ENCODE results near the gene PKD2L1. TPM values are rescaled to one million over a fixed set of nuclear protein-coding genes. Genes with fewer than 3 reads are reported as not detected.

The PKD2L1 gene
- total and polyA plus RNA-seq, 10 of the 15 experiments (the other 5 are each of a cell fraction or from before 2014, with no cell fraction given), result 0.05 to 0.17 (median 0.08) TPM; not detected in 6

DNA sequence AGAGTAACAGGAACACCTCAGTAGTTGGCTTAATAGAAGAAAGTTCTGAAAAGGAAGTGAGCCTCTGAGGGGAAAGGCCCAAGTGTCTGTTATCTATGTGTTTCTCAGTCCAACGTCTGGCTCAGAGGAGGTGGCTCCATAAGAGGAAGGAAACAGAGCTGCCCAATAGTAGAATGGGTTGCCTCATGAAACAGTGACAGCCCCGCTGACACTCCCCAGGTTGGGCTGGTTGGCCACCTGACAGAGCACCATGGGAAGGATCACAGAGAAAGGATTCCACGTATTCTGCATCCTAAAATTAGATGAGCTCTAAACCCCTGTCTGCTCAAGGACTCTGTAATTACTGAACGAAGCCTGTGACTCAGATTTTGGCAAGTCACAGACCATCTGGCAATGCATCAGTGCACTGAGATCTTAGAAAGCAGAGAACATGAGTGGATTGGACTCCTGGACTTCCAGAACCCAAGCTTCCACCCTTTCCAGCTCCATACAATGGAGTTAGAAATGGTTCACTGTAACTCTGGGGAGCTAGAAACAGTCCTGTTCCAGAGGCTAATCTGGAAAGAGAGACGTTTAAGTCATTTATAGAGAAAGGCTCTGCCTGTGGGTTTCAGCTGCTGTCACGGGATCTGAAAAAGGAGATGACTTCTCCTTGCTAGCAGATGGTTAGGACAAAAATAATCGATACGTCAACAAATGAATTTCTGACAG is 2.9 kb downstream of the PKD2L1 start (continued):
- TF ChIP-seq, protein P1, sequence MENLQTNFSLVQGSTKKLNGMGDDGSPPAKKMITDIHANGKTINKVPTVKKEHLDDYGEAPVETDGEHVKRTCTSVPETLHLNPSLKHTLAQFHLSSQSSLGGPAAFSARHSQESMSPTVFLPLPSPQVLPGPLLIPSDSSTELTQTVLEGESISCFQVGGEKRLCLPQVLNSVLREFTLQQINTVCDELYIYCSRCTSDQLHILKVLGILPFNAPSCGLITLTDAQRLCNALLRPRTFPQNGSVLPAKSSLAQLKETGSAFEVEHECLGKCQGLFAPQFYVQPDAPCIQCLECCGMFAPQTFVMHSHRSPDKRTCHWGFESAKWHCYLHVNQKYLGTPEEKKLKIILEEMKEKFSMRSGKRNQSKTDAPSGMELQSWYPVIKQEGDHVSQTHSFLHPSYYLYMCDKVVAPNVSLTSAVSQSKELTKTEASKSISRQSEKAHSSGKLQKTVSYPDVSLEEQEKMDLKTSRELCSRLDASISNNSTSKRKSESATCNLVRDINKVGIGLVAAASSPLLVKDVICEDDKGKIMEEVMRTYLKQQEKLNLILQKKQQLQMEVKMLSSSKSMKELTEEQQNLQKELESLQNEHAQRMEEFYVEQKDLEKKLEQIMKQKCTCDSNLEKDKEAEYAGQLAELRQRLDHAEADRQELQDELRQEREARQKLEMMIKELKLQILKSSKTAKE (IDR thresholded peaks at IDR 0.05; ENCODE audit: low read depth, poor library complexity, severe bottlenecking), result peak; percentile 78
- peak; percentile 66 for TF ChIP-seq ATF7 (IDR thresholded peaks at IDR 0.05; ENCODE audit: low read depth)
- TF ChIP-seq, protein P2, sequence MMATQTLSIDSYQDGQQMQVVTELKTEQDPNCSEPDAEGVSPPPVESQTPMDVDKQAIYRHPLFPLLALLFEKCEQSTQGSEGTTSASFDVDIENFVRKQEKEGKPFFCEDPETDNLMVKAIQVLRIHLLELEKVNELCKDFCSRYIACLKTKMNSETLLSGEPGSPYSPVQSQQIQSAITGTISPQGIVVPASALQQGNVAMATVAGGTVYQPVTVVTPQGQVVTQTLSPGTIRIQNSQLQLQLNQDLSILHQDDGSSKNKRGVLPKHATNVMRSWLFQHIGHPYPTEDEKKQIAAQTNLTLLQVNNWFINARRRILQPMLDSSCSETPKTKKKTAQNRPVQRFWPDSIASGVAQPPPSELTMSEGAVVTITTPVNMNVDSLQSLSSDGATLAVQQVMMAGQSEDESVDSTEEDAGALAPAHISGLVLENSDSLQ (IDR thresholded peaks at IDR 0.05), result peak; percentile 84
- TF ChIP-seq NBN (IDR thresholded peaks at IDR 0.05), result 0 out of 2 replicates have a peak, but pooled peaks have one; percentile 57
- TF ChIP-seq EED (IDR thresholded peaks at IDR 0.05; ENCODE audit: low read depth), result peak; percentile 24; the same call in 1 of the 2 replicates
- no peak; the same call in none of the 2 replicates for TF ChIP-seq RFX5 (IDR thresholded peaks at IDR 0.05; ENCODE audit: low read depth, low read length)
- TF ChIP-seq PAX5 (IDR thresholded peaks at IDR 0.05; ENCODE audit: borderline replicate concordance, low read depth, low read length), result 0 out of 2 replicates have a peak, but pooled peaks have one; percentile 13
- TF ChIP-seq STAT3 (IDR thresholded peaks at IDR 0.05; ENCODE audit: low read depth, low read length), result no peak

DNA sequence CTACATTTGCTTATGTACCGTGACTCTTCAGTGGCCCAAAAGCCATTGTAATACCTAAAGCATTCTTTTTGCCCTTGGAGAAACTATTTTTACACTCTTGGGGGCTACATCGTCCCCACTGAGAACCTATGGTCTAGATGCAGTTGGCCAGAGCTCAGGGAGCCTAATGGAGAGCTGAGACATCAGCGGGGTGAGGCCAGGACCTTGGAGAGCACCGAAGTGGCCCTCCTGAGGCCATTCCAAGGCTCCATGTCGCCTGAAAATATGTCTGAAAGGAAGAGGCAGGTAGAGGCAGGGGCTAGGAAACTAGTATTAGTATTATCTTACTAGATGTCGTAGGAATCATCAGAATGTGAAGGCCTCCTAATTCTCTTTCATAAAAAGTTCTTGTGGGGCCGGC is 4.9 kb downstream of the PKD2L1 start:
- H3K27me3 ChIP-seq (replicated peaks in 1 of 2; ENCODE audit: control insufficient read depth in 2 of 2, insufficient read depth in 2 of 2, low read length in 1 of 2), result no peaks in the 10 kb centered on the region
- TF ChIP-seq PML (IDR thresholded peaks at IDR 0.05; ENCODE audit: low read length), result no peak
- no peak for TF ChIP-seq CHD2 (IDR thresholded peaks at IDR 0.05; ENCODE audit: borderline replicate concordance, low read depth, low read length)
- TF ChIP-seq CBX5 (IDR thresholded peaks at IDR 0.05; ENCODE audit: low read depth), result no peak
- no peak for TF ChIP-seq SPI1 (IDR thresholded peaks at IDR 0.05; ENCODE audit: borderline replicate concordance, insufficient read depth, low read depth, low read length)
- TF ChIP-seq, protein P3, sequence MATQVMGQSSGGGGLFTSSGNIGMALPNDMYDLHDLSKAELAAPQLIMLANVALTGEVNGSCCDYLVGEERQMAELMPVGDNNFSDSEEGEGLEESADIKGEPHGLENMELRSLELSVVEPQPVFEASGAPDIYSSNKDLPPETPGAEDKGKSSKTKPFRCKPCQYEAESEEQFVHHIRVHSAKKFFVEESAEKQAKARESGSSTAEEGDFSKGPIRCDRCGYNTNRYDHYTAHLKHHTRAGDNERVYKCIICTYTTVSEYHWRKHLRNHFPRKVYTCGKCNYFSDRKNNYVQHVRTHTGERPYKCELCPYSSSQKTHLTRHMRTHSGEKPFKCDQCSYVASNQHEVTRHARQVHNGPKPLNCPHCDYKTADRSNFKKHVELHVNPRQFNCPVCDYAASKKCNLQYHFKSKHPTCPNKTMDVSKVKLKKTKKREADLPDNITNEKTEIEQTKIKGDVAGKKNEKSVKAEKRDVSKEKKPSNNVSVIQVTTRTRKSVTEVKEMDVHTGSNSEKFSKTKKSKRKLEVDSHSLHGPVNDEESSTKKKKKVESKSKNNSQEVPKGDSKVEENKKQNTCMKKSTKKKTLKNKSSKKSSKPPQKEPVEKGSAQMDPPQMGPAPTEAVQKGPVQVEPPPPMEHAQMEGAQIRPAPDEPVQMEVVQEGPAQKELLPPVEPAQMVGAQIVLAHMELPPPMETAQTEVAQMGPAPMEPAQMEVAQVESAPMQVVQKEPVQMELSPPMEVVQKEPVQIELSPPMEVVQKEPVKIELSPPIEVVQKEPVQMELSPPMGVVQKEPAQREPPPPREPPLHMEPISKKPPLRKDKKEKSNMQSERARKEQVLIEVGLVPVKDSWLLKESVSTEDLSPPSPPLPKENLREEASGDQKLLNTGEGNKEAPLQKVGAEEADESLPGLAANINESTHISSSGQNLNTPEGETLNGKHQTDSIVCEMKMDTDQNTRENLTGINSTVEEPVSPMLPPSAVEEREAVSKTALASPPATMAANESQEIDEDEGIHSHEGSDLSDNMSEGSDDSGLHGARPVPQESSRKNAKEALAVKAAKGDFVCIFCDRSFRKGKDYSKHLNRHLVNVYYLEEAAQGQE (IDR thresholded peaks at IDR 0.05; ENCODE audit: low read depth, low read length), result peak; percentile 84
- H3K27ac ChIP-seq (ENCODE audit: control insufficient read depth, insufficient read depth), result no peak overlapping the region
- intact Hi-C loops (cut with micrococcal nuclease; ENCODE audit: unreplicated experiment), result no loop called here
- ChIA-PET CTCF (interaction anchor here (5.8 kb wide), 1 partner anchor 15 kb away, joined by 84 read pairs; no protein-coding TSS in a partner anchor), SMC1A (ENCODE audit: uncharacterized antibody, unreplicated experiment) (interaction anchor here (1.4 to 2.5 kb wide), 2 partner anchors 14 to 193 kb away, joined by 3 to 6 read pairs; no protein-coding TSS in a partner anchor), RAD21 (ENCODE audit: unreplicated experiment) (interaction anchor here (1.6 kb wide), 1 partner anchor 193 kb away, joined by 5 read pairs; no protein-coding TSS in a partner anchor), POLR2A (interaction anchor here (3.9 kb wide), 1 partner anchor 21 kb away, joined by 32 read pairs; the partner anchor contains the start of gene SCD)
- H3K4me3 ChIP-seq, result no peak overlapping the region
- no peaks in the 10 kb centered on the region for H3K79me2 ChIP-seq (ENCODE audit: control insufficient read depth, insufficient read depth, low read length)
- H2AFZ ChIP-seq (ENCODE audit: control insufficient read depth, low read depth, low read length), result no peak overlapping the region
- no TSS peak for BruUV-seq (replicated peaks)
- H3K4me2 ChIP-seq (ENCODE audit: control insufficient read depth, insufficient read depth), result no peak overlapping the region
- peaks cover 15% of the 10 kb centered on the region for H3K4me1 ChIP-seq (ENCODE audit: control insufficient read depth, insufficient read depth, low read length)
- no peaks in the 10 kb centered on the region for H3K36me3 ChIP-seq (ENCODE audit: control insufficient read depth in 2 of 2, insufficient read depth in 2 of 2, low read length in 1 of 2)
- WGBS (ENCODE audit: insufficient coverage, insufficient replicate concordance, low lambda C conversion rate, missing lambda C conversion rate), result 51% methylated on average over 7 of the region's 7 CpGs
- in situ Hi-C loops (cut with MboI), result no loop called here
- no peak for ATAC-seq
- no peaks in the 10 kb centered on the region for H4K20me1 ChIP-seq (ENCODE audit: control insufficient read depth, insufficient read depth)
- no peak overlapping the region for H3K9ac ChIP-seq (ENCODE audit: control insufficient read depth, insufficient read depth, low read length)
- no peaks in the 10 kb centered on the region for H3K9me3 ChIP-seq (replicated peaks; ENCODE audit: control insufficient read depth, insufficient read depth, low read length)
- no peak for DNase-seq (ENCODE audit: low read depth, low spot score)
- no peak for FAIRE-seq
